Neural progenitor cell (in vitro differentiated cells): ENCODE measurements around the gene KRTAP15-1.

Source experiments
- CTCF ChIP-seq: fragments of 200-600 bp; sonication (generic); IDR thresholded peaks from 2 replicates; pipeline ENCODE4 v1.5.1; 2017; ENCODE audit warnings: antibody characterized with exemption, mild to moderate bottlenecking
- EZH2 ChIP-seq: fragments of 200-600 bp; sonication (generic); IDR thresholded peaks from 2 replicates; pipeline ENCODE4 v1.6.1; 2017; ENCODE audit warnings: antibody characterized with exemption, mild to moderate bottlenecking, moderate library complexity

- TF ChIP-seq CTCF (no peak), EZH2 (no peak)
These were observed 4.1 kb downstream of the KRTAP15-1 start for GRCh38 chr21:30444204-30444603.
